ENCODE data around the gene RANBP1. TPM values are rescaled to one million over a fixed set of nuclear protein-coding genes. Genes with fewer than 3 reads are reported as not detected.

RANBP1 gene
- total RNA-seq, 1 experiment from 2014 or later = 365 TPM

- intact Hi-C loops (cut with micrococcal nuclease; ENCODE audit: unreplicated experiment) = loop anchor here (10.0 kb wide), 1 partner anchor 147 kb away; no protein-coding TSS in a partner anchor
- BruUV-seq (replicated peaks) = no TSS peak
- TF ChIP-seq, protein P1, sequence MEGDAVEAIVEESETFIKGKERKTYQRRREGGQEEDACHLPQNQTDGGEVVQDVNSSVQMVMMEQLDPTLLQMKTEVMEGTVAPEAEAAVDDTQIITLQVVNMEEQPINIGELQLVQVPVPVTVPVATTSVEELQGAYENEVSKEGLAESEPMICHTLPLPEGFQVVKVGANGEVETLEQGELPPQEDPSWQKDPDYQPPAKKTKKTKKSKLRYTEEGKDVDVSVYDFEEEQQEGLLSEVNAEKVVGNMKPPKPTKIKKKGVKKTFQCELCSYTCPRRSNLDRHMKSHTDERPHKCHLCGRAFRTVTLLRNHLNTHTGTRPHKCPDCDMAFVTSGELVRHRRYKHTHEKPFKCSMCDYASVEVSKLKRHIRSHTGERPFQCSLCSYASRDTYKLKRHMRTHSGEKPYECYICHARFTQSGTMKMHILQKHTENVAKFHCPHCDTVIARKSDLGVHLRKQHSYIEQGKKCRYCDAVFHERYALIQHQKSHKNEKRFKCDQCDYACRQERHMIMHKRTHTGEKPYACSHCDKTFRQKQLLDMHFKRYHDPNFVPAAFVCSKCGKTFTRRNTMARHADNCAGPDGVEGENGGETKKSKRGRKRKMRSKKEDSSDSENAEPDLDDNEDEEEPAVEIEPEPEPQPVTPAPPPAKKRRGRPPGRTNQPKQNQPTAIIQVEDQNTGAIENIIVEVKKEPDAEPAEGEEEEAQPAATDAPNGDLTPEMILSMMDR (IDR thresholded peaks at IDR 0.05; ENCODE audit: insufficient read depth in 1 of 2, low read depth in 1 of 2, low read length in 1 of 2, severe bottlenecking in 1 of 2, unreplicated experiment in 1 of 2) = no peak
- Histone ChIP-seq H3K27me3 (replicated peaks; ENCODE audit: control insufficient read depth, insufficient read depth, low read length) (no peaks in the 10 kb centered on the region), H3K4me3 (ENCODE audit: low read depth, low read length) (no peak overlapping the region), H3K4me1 (0 out of 2 replicates have a peak, but pooled peaks cover 6% of the 10 kb centered on the region), H3K9me3 (no peaks in the 10 kb centered on the region), H3K36me3 (ENCODE audit: control insufficient read depth, insufficient read depth, low read length) (peaks cover 5% of the 10 kb centered on the region)
- no peak overlapping the region for H3K27ac Mint-ChIP-seq (ENCODE audit: unreplicated experiment)
- H3K4me3 Mint-ChIP-seq (ENCODE audit: unreplicated experiment) = no peak overlapping the region
- H3K36me3 Mint-ChIP-seq (ENCODE audit: insufficient read depth, unreplicated experiment) = peaks cover 100% of the 10 kb centered on the region
- H3K9me3 Mint-ChIP-seq (ENCODE audit: unreplicated experiment) = no peaks in the 10 kb centered on the region
- H3K4me1 Mint-ChIP-seq (ENCODE audit: low read depth, unreplicated experiment) = peaks cover 6% of the 10 kb centered on the region
- POLR2A ChIA-PET = no interaction called here
- DNase-seq = no peak
- no peaks in the 10 kb centered on the region for H3K27me3 Mint-ChIP-seq (ENCODE audit: insufficient read depth, unreplicated experiment)
- CTCF ChIA-PET = interaction anchor here (0.7 kb wide), 1 partner anchor 98 kb away, joined by 10 read pairs; no protein-coding TSS in a partner anchor
Measured at GRCh38 chr22:20111689-20112622, 3.9 kb upstream of the RANBP1 start.

- Histone ChIP-seq H3K27me3 (replicated peaks; ENCODE audit: control insufficient read depth, insufficient read depth, low read length) (no peaks in the 10 kb centered on the region), H3K4me1 (0 out of 2 replicates have a peak, but pooled peaks cover 6% of the 10 kb centered on the region), H3K9me3 (no peaks in the 10 kb centered on the region; the same call in 1 of the 2 replicates), H3K36me3 (ENCODE audit: control insufficient read depth, insufficient read depth, low read length) (peaks cover 3% of the 10 kb centered on the region; the same call in 1 of the 2 replicates), H3K4me3 (ENCODE audit: low read depth, low read length) (no peak overlapping the region)
- Mint-ChIP-seq H3K9me3 (ENCODE audit: unreplicated experiment) (no peaks in the 10 kb centered on the region), H3K27ac (ENCODE audit: unreplicated experiment) (no peak overlapping the region), H3K4me1 (ENCODE audit: low read depth, unreplicated experiment) (peaks cover 6% of the 10 kb centered on the region), H3K4me3 (ENCODE audit: unreplicated experiment) (no peak overlapping the region), H3K36me3 (ENCODE audit: insufficient read depth, unreplicated experiment) (peaks cover 97% of the 10 kb centered on the region), H3K27me3 (ENCODE audit: insufficient read depth, unreplicated experiment) (no peaks in the 10 kb centered on the region)
- intact Hi-C loops (cut with micrococcal nuclease; ENCODE audit: unreplicated experiment) = loop anchor here (10.0 kb wide), 1 partner anchor 148 kb away; no protein-coding TSS in a partner anchor
- TF ChIP-seq, protein P1 (IDR thresholded peaks at IDR 0.05; ENCODE audit: insufficient read depth in 1 of 2, low read depth in 1 of 2, low read length in 1 of 2, severe bottlenecking in 1 of 2, unreplicated experiment in 1 of 2) = no peak
- POLR2A ChIA-PET = interaction anchor here (0.6 kb wide), 1 partner anchor 207 kb away, joined by 3 read pairs; the partner anchor contains the start of gene DGCR6L
- no peak for DNase-seq
- CTCF ChIA-PET = no interaction called here
- no TSS peak for BruUV-seq (replicated peaks)
Measured at GRCh38 chr22:20112623-20113511, 3.0 kb upstream of the RANBP1 start.
